ENCODE results near the gene PLXNC1. TPM values are rescaled to one million over a fixed set of nuclear protein-coding genes. Genes with fewer than 3 reads are reported as not detected.
A peak's percentile ranks its signal among the peaks of the same experiment; 100 is the strongest.

Gene PLXNC1
- total RNA-seq, 5 donors from 2014 or later (not counting 1 experiment from before 2014, with no cell fraction given): 12.9 to 23.9 (median 19.2) TPM

GRCh38 chr12:94262228-94263010, 114.0 kb downstream of the PLXNC1 start:
- peak overlapping the region; percentile 67 to 75 for H3K4me3 ChIP-seq (ENCODE audit: control insufficient read depth in 1 of 2, extremely low read depth in 1 of 2, low read length in 1 of 2)
- Mint-ChIP-seq H3K27me3 (no peaks in the 10 kb centered on the region), H3K27ac (peak overlapping the region; percentile 98 to 100), H3K9me3 (no peaks in the 10 kb centered on the region), H3K4me1 (peaks cover 28 to 58% (median 34%) of the 10 kb centered on the region in 3 donors), H3K36me3 (peaks cover 33% of the 10 kb centered on the region), H3K4me3 (peak overlapping the region; percentile 89 to 98 (median 95))
- peak overlapping the region; percentile 94 for H3K27ac ChIP-seq (ENCODE audit: low read length)
- H3K27me3 ChIP-seq (replicated peaks in 1 of 2; ENCODE audit: control insufficient read depth in 2 of 2, extremely low read depth in 1 of 2, insufficient read depth in 2 of 2, low read length in 1 of 2): no peaks in the 10 kb centered on the region
- peaks cover 14 to 28% of the 10 kb centered on the region in 2 experiments for H3K4me1 ChIP-seq (ENCODE audit: control insufficient read depth in 1 of 2, extremely low read depth in 1 of 2, insufficient read depth in 2 of 2, low read length in 2 of 2)
- peaks cover 0 to 14% of the 10 kb centered on the region in 2 donors for H3K36me3 ChIP-seq (ENCODE audit: control insufficient read depth in 2 of 2, extremely low read depth in 1 of 2, insufficient read depth in 1 of 2, low read length in 1 of 2)
- POLR2A ChIA-PET: interaction anchor here (0.5 to 0.7 kb wide), 5 partner anchors 10 to 894 kb away, joined by 3 to 9 read pairs (median 3); no protein-coding TSS in a partner anchor
- WGBS (ENCODE audit: insufficient coverage): 0% methylated on average over 7 of the region's 17 CpGs
- CTCF ChIA-PET: interaction anchor here (0.6 to 1.5 kb wide), 6 partner anchors 47 to 728 kb away, joined by 3 to 8 read pairs (median 4); no protein-coding TSS in a partner anchor
- ATAC-seq (replicated peaks in 1 of 4): peak; percentile 89 to 94 (median 93)
- DNase-seq: peak; percentile 56 to 86 (median 70)
- no peaks in the 10 kb centered on the region for H3K9me3 ChIP-seq

DNA sequence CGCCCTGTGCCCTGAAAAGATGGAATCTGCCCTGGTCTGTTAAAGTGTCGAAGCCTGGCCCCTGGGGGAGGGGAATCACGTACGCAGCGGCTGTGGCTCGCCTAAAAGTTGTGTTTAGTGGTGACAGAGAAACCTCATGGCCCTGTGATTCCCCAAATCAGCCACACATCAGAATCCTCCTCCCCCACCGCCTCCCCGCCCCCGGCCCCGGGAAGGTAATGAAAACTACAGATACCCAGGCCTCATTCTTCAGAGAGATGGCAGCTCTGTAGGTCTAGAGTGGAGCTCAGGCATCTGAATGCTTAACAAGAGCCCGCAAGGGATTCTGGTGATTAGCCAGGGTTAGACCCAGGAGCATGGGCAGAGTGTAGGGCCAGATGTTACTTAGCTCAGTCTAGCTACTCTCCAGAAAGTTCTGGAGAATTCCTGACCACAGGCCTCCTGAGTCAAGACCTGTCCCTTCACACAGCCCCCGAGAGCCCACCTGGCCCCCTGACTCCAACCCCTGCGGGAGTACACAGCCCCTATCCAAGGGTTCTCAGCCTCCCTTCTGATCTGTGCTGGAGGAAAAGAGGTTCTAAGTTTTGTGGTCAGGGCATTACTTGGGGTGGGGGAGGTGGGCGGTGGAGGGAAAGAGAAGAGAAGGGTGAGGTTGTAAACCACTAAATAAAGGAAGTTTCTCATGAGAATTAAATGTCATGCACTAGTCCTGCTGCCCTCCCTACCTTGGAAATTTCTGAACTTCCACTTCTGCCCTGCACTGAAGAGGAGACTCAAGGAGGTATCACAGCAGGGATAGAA, 114.8 kb downstream of the PLXNC1 start:
- CTCF ChIA-PET: interaction anchor here (0.6 to 1.5 kb wide), 5 partner anchors 48 to 249 kb away, joined by 3 to 8 read pairs (median 4); no protein-coding TSS in a partner anchor
- WGBS (ENCODE audit: insufficient coverage): 20% methylated on average over 2 of the region's 14 CpGs
- DNase-seq (peak; percentile 15 to 82 (median 64)), ATAC-seq (replicated peaks in 1 of 4) (peak; percentile 49 to 79 (median 54))
- H3K36me3 Mint-ChIP-seq: peaks cover 34% of the 10 kb centered on the region
- peaks cover 0 to 14% of the 10 kb centered on the region in 2 donors for H3K36me3 ChIP-seq (ENCODE audit: control insufficient read depth in 2 of 2, extremely low read depth in 1 of 2, insufficient read depth in 1 of 2, low read length in 1 of 2)
- no peaks in the 10 kb centered on the region for H3K27me3 Mint-ChIP-seq
- peaks cover 28 to 64% (median 40%) of the 10 kb centered on the region in 3 donors for H3K4me1 Mint-ChIP-seq
- no peaks in the 10 kb centered on the region for H3K9me3 ChIP-seq
- H3K27ac ChIP-seq (ENCODE audit: low read length): peak overlapping the region; percentile 94
- H3K4me3 Mint-ChIP-seq: peak overlapping the region; percentile 89 to 98 (median 95)
- H3K27ac Mint-ChIP-seq: peak overlapping the region; percentile 98 to 100
- H3K4me1 ChIP-seq (ENCODE audit: control insufficient read depth in 1 of 2, extremely low read depth in 1 of 2, insufficient read depth in 2 of 2, low read length in 2 of 2): peaks cover 14 to 34% of the 10 kb centered on the region in 2 experiments
- no peaks in the 10 kb centered on the region for H3K27me3 ChIP-seq (replicated peaks in 1 of 2; ENCODE audit: control insufficient read depth in 2 of 2, extremely low read depth in 1 of 2, insufficient read depth in 2 of 2, low read length in 1 of 2)
- no peaks in the 10 kb centered on the region for H3K9me3 Mint-ChIP-seq
- POLR2A ChIA-PET: interaction anchor here (0.6 to 0.7 kb wide), 6 partner anchors 17 to 895 kb away, joined by 3 to 9 read pairs (median 5); no protein-coding TSS in a partner anchor
- peak overlapping the region; percentile 67 to 75 for H3K4me3 ChIP-seq (ENCODE audit: control insufficient read depth in 1 of 2, extremely low read depth in 1 of 2, low read length in 1 of 2)

- DNase-seq: no peak
- peaks cover 0 to 14% of the 10 kb centered on the region in 2 donors for H3K36me3 ChIP-seq (ENCODE audit: control insufficient read depth in 2 of 2, extremely low read depth in 1 of 2, insufficient read depth in 1 of 2, low read length in 1 of 2)
- Mint-ChIP-seq H3K4me1 (peaks cover 28 to 68% (median 44%) of the 10 kb centered on the region in 3 donors), H3K27me3 (no peaks in the 10 kb centered on the region), H3K9me3 (no peaks in the 10 kb centered on the region), H3K36me3 (peaks cover 34% of the 10 kb centered on the region), H3K27ac (peak overlapping the region; percentile 98 to 100), H3K4me3 (peak overlapping the region; percentile 89 to 98 (median 95))
- no peaks in the 10 kb centered on the region for H3K9me3 ChIP-seq
- ChIA-PET CTCF (no interaction called here), POLR2A (no interaction called here)
- no peaks in the 10 kb centered on the region for H3K27me3 ChIP-seq (replicated peaks in 1 of 2; ENCODE audit: control insufficient read depth in 2 of 2, extremely low read depth in 1 of 2, insufficient read depth in 2 of 2, low read length in 1 of 2)
- peak overlapping the region; percentile 94 for H3K27ac ChIP-seq (ENCODE audit: low read length)
- peaks cover 14 to 34% of the 10 kb centered on the region in 2 experiments for H3K4me1 ChIP-seq (ENCODE audit: control insufficient read depth in 1 of 2, extremely low read depth in 1 of 2, insufficient read depth in 2 of 2, low read length in 2 of 2)
- no peak for ATAC-seq (replicated peaks in 1 of 4)
- 99% methylated on average over 16 of the region's 20 CpGs for WGBS (ENCODE audit: insufficient coverage)
- peak overlapping the region in 1 of 2 donors; percentile 19 for H3K4me3 ChIP-seq (ENCODE audit: control insufficient read depth in 1 of 2, extremely low read depth in 1 of 2, low read length in 1 of 2)
Measured at GRCh38 chr12:94263905-94264561, 115.7 kb downstream of the PLXNC1 start.

- H3K4me1 Mint-ChIP-seq: peaks cover 28 to 76% (median 51%) of the 10 kb centered on the region in 3 donors
- peak overlapping the region in 1 of 2 donors; percentile 10 for H3K27ac Mint-ChIP-seq
- Histone ChIP-seq H3K4me1 (ENCODE audit: control insufficient read depth in 1 of 2, extremely low read depth in 1 of 2, insufficient read depth in 2 of 2, low read length in 2 of 2) (peaks cover 16 to 34% of the 10 kb centered on the region in 2 experiments), H3K27me3 (replicated peaks in 1 of 2; ENCODE audit: control insufficient read depth in 2 of 2, extremely low read depth in 1 of 2, insufficient read depth in 2 of 2, low read length in 1 of 2) (no peaks in the 10 kb centered on the region), H3K9me3 (no peaks in the 10 kb centered on the region), H3K4me3 (ENCODE audit: control insufficient read depth in 1 of 2, extremely low read depth in 1 of 2, low read length in 1 of 2) (no peak overlapping the region), H3K27ac (ENCODE audit: low read length) (no peak overlapping the region), H3K36me3 (ENCODE audit: control insufficient read depth in 2 of 2, extremely low read depth in 1 of 2, insufficient read depth in 1 of 2, low read length in 1 of 2) (peaks cover 0 to 11% of the 10 kb centered on the region in 2 donors)
- DNase-seq (no peak), ATAC-seq (replicated peaks in 1 of 4) (no peak)
- no peaks in the 10 kb centered on the region for H3K9me3 Mint-ChIP-seq
- peaks cover 37% of the 10 kb centered on the region for H3K36me3 Mint-ChIP-seq
- peak overlapping the region in 1 of 3 donors; percentile 89 for H3K4me3 Mint-ChIP-seq
- ChIA-PET POLR2A (no interaction called here), CTCF (interaction anchor here in 1 of 2 donors (0.6 kb wide), 1 partner anchor 171 kb away, joined by 4 read pairs; no protein-coding TSS in a partner anchor)
- 98% methylated on average over 13 of the region's 19 CpGs for WGBS (ENCODE audit: insufficient coverage)
- H3K27me3 Mint-ChIP-seq: no peaks in the 10 kb centered on the region
Measured at GRCh38 chr12:94264736-94265485, 116.5 kb downstream of the PLXNC1 start.

DNA sequence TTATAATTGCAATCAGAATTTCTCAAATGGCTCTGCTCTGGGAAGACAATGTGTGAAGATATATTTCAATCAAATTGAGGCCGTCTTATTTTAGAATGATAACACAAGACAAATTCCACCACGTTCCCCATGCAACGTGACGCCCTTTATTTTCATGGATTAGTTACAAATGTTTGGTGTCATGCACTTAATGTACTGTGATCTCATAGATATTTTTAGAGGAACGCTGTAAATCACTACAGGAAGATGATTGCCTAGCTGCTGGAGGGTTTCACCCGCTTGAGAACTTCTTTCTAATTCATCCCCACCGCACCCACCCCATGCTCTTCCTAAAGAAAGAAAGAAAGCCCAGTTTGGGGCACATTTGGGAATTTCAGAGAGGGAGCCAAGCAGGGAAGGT, 117.2 kb downstream of the PLXNC1 start:
- H3K27ac ChIP-seq (ENCODE audit: low read length): no peak overlapping the region
- WGBS (ENCODE audit: insufficient coverage): no CpG with 5 or more reads among the region's 7 CpGs
- Mint-ChIP-seq H3K27me3 (no peaks in the 10 kb centered on the region), H3K9me3 (no peaks in the 10 kb centered on the region), H3K27ac (no peak overlapping the region), H3K4me3 (no peak overlapping the region), H3K4me1 (peaks cover 28 to 82% (median 52%) of the 10 kb centered on the region in 3 donors), H3K36me3 (peaks cover 36% of the 10 kb centered on the region)
- peaks cover 0 to 9% of the 10 kb centered on the region in 2 donors for H3K36me3 ChIP-seq (ENCODE audit: control insufficient read depth in 2 of 2, extremely low read depth in 1 of 2, insufficient read depth in 1 of 2, low read length in 1 of 2)
- no peak for DNase-seq
- H3K4me1 ChIP-seq (ENCODE audit: control insufficient read depth in 1 of 2, extremely low read depth in 1 of 2, insufficient read depth in 2 of 2, low read length in 2 of 2): peaks cover 20 to 34% of the 10 kb centered on the region in 2 experiments
- H3K4me3 ChIP-seq (ENCODE audit: control insufficient read depth in 1 of 2, extremely low read depth in 1 of 2, low read length in 1 of 2): no peak overlapping the region
- CTCF ChIA-PET: interaction anchor here (0.6 to 0.7 kb wide), 2 partner anchors 51 to 170 kb away, joined by 4 to 9 read pairs; no protein-coding TSS in a partner anchor
- POLR2A ChIA-PET: no interaction called here
- H3K27me3 ChIP-seq (replicated peaks in 1 of 2; ENCODE audit: control insufficient read depth in 2 of 2, extremely low read depth in 1 of 2, insufficient read depth in 2 of 2, low read length in 1 of 2): no peaks in the 10 kb centered on the region
- no peaks in the 10 kb centered on the region for H3K9me3 ChIP-seq
- ATAC-seq (replicated peaks in 1 of 4): no peak
